Right lobe of liver (tissue), 6 donors: ENCODE results near the gene SPATA31D1. TPM values are rescaled to one million over a fixed set of nuclear protein-coding genes. Genes with fewer than 3 reads are reported as not detected.

Experiments used
- ATAC-seq, 4 donors: fragments of 200-7000 bp; cut with Tn5 transposase; one replicate each; pipeline ENCODE4 v1.9.1; 2020; ENCODE audit warnings: mild to moderate bottlenecking in 4 of 4, moderate library complexity in 4 of 4
- DNase-seq, 3 donors: peaks; one replicate each; pipeline ENCODE4 v3.0.0-alpha.2; 2020
- H3K27ac ChIP-seq, 3 donors: fragments of 200-600 bp; one replicate each; pipeline ENCODE4 v1.8.0; 2022
- H3K27me3 ChIP-seq, 2 donors: fragments of 200-600 bp; one replicate each; pipeline ENCODE4 v1.8.0; 2022
- H3K36me3 ChIP-seq, 4 donors: fragments of 200-600 bp; sonication (generic) in 1 of 4; one replicate each; pipeline versions ENCODE4 v1.5.1 to v1.8.0; 2017 to 2022; ENCODE audit warnings: control low read depth in 1 of 4
- H3K4me1 ChIP-seq, 4 donors: fragments of 200-600 bp; sonication (generic) in 1 of 4; one replicate each; pipeline versions ENCODE4 v1.5.1 to v1.8.0; 2017 to 2022; ENCODE audit warnings: control low read depth in 1 of 4
- H3K4me3 ChIP-seq, 3 donors: fragments of 200-600 bp; one replicate each; pipeline ENCODE4 v1.8.0; 2022
- H3K9me3 ChIP-seq, 4 donors: fragments of 200-600 bp; sonication (generic) in 1 of 4; one replicate each; pipeline versions ENCODE4 v1.5.1 to v1.8.0; 2017 to 2022; ENCODE audit warnings: control low read depth in 1 of 4
- POLR2A ChIP-seq: fragments of 450-650 bp; IDR thresholded peaks from one replicate; pipeline ENCODE4 v1.6.1; 2017; ENCODE audit warnings: antibody characterized with exemption, mild to moderate bottlenecking
- WGBS: methylation state at CpG from one replicate; pipeline ENCODE4 v1.1.6; 2018; ENCODE audit warnings: low coverage, low lambda C conversion rate; ENCODE audit not compliant: insufficient coverage; ENCODE audit errors: missing lambda C conversion rate; 5-methylcytosine and 5-hydroxymethylcytosine counted together
- intact Hi-C, 2 donors: fragments of 100-400 bp; cut with DNase I; formaldehyde crosslinking; loops; one replicate each; pipeline versions ENCODE4 v1.11.2 to v1.14.1; 2022
- total RNA-seq, 6 experiments: library from RNA; depleted of rRNA in 2 of 6; stranded (reverse); fragments of >200 nt in 2 of 6; fragmentation: NEBNext Ultra II Directional in 3 of 6; extraction: Animal tissue kit (Norgen Biotek cat#: 25700) in 3 of 6; gene quantifications; one replicate each; pipeline versions ENCODE4 v1.1.0 to v1.2.4, GENCODE V29; 2016 to 2023
- TF ChIP-seq, protein P1 (sequence below), 4 donors: fragments of 200-600 bp in 3 of 4; fragments of 450-650 bp in 1 of 4; IDR thresholded peaks; one replicate each; pipeline versions ENCODE4 v1.5.1 to v1.8.0; 2016 to 2022; ENCODE audit warnings: antibody characterized with exemption in 4 of 4, mild to moderate bottlenecking in 2 of 4
- donor health status: DM: no; HTN: yes; CAD: no.
- donor health status: DM: no; HTN: no; CAD: no.
- donor health status: DM: no; HTN: no; CAD: no.
- donor health status: DM: no; HTN: yes; CAD: no.
- donor health status: DM: no; HTN: yes; CAD: no.

SPATA31D1 gene
- total RNA-seq, 6 experiments from 2014 or later: not detected

DNA sequence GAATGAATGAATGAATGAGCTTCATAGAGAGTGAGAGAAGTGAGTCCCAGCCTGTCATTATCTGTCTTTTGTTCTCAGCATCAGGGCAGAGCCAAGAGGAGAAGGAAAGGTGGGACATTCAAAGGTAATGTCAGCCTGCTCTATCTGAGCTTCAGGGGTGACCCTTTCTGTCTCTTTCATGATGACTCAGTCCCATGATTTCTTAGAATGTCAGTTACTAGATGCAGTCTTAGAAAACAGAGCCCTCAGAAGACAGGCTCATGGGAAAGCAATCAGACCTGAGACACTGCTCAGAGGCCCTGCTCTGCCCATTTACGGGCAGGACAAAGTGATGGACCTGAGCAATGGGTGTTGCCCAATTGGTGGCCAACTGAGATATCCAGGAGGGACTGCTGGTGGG is 1.1 kb downstream of the SPATA31D1 start:
- 80% methylated on average over 1 of the region's 1 CpG for WGBS
- DNase-seq: no peak
- no peak for ATAC-seq

DNA sequence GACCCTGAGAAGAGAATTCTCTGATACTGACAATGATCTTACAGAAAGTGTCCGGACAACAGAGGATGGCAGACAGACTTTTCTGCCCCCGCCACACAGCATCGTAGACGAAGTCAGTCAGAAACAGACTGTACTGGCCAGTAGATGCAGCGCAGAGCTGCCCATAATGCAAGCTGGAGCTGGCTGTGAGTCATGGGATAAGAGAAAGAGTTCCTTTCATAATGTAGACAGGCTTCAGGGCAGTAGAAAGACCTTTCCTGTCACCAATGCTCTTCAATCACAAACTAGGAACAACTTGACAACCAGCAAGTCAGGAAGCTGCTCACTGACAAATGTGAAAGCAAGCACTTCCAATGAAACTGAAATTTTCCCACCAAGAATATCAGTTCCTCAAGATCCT is 5.1 kb downstream of the SPATA31D1 start:
- H3K27ac ChIP-seq: no peak overlapping the region
- ATAC-seq (no peak), DNase-seq (no peak)
- no peak for TF ChIP-seq POLR2A
- TF ChIP-seq, protein P1, sequence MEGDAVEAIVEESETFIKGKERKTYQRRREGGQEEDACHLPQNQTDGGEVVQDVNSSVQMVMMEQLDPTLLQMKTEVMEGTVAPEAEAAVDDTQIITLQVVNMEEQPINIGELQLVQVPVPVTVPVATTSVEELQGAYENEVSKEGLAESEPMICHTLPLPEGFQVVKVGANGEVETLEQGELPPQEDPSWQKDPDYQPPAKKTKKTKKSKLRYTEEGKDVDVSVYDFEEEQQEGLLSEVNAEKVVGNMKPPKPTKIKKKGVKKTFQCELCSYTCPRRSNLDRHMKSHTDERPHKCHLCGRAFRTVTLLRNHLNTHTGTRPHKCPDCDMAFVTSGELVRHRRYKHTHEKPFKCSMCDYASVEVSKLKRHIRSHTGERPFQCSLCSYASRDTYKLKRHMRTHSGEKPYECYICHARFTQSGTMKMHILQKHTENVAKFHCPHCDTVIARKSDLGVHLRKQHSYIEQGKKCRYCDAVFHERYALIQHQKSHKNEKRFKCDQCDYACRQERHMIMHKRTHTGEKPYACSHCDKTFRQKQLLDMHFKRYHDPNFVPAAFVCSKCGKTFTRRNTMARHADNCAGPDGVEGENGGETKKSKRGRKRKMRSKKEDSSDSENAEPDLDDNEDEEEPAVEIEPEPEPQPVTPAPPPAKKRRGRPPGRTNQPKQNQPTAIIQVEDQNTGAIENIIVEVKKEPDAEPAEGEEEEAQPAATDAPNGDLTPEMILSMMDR (IDR thresholded peaks at IDR 0.05): no peak
- H3K27me3 ChIP-seq: no peaks in the 10 kb centered on the region
- no peaks in the 10 kb centered on the region for H3K9me3 ChIP-seq
- intact Hi-C loops: no loop called here
- H3K4me1 ChIP-seq: no peaks in the 10 kb centered on the region
- H3K4me3 ChIP-seq: no peak overlapping the region
- no peaks in the 10 kb centered on the region for H3K36me3 ChIP-seq
- 87% methylated on average over 5 of the region's 5 CpGs for WGBS

More for the DNA sequence above, 1.1 kb downstream of the SPATA31D1 start:
- H3K4me1 ChIP-seq: no peaks in the 10 kb centered on the region
- H3K9me3 ChIP-seq: no peaks in the 10 kb centered on the region
- no peak overlapping the region for H3K27ac ChIP-seq
- TF ChIP-seq, protein P1 (IDR thresholded peaks at IDR 0.05): no peak
- TF ChIP-seq POLR2A: no peak
- H3K4me3 ChIP-seq: no peak overlapping the region
- no peaks in the 10 kb centered on the region for H3K27me3 ChIP-seq
- intact Hi-C loops: no loop called here
- no peaks in the 10 kb centered on the region for H3K36me3 ChIP-seq

DNA sequence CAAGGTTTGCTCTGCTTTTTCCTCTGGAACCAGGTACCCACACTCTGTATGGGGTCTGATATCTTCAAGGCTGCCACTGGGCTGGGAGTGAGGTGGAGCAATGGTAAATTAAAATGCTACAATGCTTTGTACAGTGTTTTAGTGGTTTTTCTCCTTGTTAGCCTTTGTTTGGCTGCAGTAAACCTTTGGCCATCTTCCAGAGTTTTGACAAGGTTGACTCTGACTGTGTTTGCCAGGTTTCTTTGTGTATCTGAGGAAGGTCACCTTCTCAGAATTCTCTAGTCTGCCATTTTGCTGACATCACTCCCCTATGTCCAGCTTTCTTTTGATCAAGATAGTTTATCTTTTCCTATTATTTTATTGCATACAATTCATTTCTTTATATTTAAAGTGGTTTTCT is 11.2 kb downstream of the SPATA31D1 start:
- DNase-seq: no peak
- intact Hi-C loops: no loop called here

DNA sequence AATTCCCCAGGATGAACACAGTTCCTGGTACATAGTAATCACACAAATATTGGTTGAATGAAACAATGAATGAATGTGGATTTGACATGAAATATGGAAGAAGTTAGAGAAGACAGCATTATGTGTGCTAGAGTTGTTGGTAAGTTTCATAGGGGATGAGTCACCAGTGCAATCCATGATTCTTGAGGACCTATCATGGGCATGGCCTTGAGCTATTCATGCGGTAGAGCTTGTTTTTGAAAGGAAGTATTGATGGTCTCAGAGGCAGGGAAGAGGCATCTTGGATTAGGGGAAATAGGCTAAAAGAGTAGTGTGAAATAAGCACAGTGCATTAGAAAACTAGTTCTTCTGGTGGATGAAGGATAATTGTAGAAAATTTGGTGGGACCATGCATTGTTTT is 22.1 kb downstream of the SPATA31D1 start:
- intact Hi-C loops: no loop called here
- no peak for DNase-seq
- H3K27ac ChIP-seq: no peak overlapping the region
- no peaks in the 10 kb centered on the region for H3K36me3 ChIP-seq
- ATAC-seq: no peak
- no peaks in the 10 kb centered on the region for H3K9me3 ChIP-seq
- H3K4me3 ChIP-seq: no peak overlapping the region
- H3K4me1 ChIP-seq: no peaks in the 10 kb centered on the region
- no peaks in the 10 kb centered on the region for H3K27me3 ChIP-seq
- 93% methylated on average over 1 of the region's 1 CpG for WGBS
- no peak for TF ChIP-seq POLR2A
- TF ChIP-seq, protein P1 (IDR thresholded peaks at IDR 0.05): no peak

More for the DNA sequence above, 11.2 kb downstream of the SPATA31D1 start:
- ATAC-seq: no peak
- Histone ChIP-seq H3K9me3 (no peaks in the 10 kb centered on the region), H3K27me3 (no peaks in the 10 kb centered on the region), H3K36me3 (no peaks in the 10 kb centered on the region), H3K4me3 (no peak overlapping the region), H3K27ac (no peak overlapping the region), H3K4me1 (no peaks in the 10 kb centered on the region)
- TF ChIP-seq POLR2A: no peak
- TF ChIP-seq, protein P1 (IDR thresholded peaks at IDR 0.05): no peak

DNA sequence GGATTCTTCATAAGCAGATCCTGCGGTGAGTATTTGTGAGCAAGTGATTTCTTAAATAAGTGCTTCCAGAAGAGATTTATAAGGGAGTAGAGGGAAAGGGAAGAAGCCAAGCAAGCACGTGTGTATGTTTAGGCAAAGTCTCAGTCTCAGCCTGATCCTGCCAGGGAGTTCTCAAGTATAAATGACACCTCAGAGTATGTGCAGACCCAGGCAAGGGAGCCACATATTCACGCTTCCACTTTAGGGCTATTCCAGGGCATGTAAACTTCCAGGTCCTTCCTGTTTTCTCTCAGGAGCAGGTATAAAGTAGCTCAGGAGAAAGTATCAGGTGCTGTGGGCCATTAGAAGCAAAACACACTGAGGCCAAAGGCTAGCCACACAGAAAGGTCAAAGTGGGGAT is 22.6 kb downstream of the SPATA31D1 start:
- H3K4me1 ChIP-seq: no peaks in the 10 kb centered on the region
- no peak overlapping the region for H3K4me3 ChIP-seq
- H3K27ac ChIP-seq: no peak overlapping the region
- 85% methylated on average over 3 of the region's 3 CpGs for WGBS
- intact Hi-C loops: no loop called here
- DNase-seq (no peak), ATAC-seq (no peak)
- no peaks in the 10 kb centered on the region for H3K36me3 ChIP-seq
- TF ChIP-seq POLR2A: no peak
- TF ChIP-seq, protein P1 (IDR thresholded peaks at IDR 0.05): no peak
- H3K9me3 ChIP-seq: no peaks in the 10 kb centered on the region
- no peaks in the 10 kb centered on the region for H3K27me3 ChIP-seq
